K562 (cell line): Measurements from ENCODE around the gene CDC14B. TPM values are rescaled to one million over a fixed set of nuclear protein-coding genes. Genes with fewer than 3 reads are reported as not detected.

Experiments used
- ATAC-seq: fragments of 200-7000 bp; cut with Tn5 transposase; 3 replicates; pipeline ENCODE4 v1.9.1; 2020; ENCODE audit warnings: moderate library complexity
- BruUV-seq: library from RNA; stranded (reverse); fragments of 400-500 nt; replicated peaks from 2 replicates; lab custom pipeline; 2021; lab: Mats Ljungman, UMichigan
- CTCF ChIA-PET: fragments of 300-600 bp; formaldehyde crosslinking; extraction: SDS; loops from one replicate; lab custom pipeline; 2021; ENCODE audit warnings: low intra/inter-chr PET ratio; lab: Yijun Ruan, JAX
- POLR2A ChIA-PET: fragments of 300-600, 350-650 bp; sonication (Branson Sonifier 250); formaldehyde crosslinking; extraction: SDS; loops from one replicate; lab custom pipeline; 2021; ENCODE audit warnings: antibody characterized with exemption, inconsistent platforms; lab: Yijun Ruan, JAX
- DNase-seq, 4 experiments: peaks; one replicate each; pipeline versions ENCODE4 v3.0.0 to v3.0.0-alpha.2; 2011 to 2018; ENCODE audit warnings: low spot score in 3 of 4, mixed read lengths in 3 of 4; ENCODE audit errors: extremely low read depth in 1 of 4
- FAIRE-seq: peaks from 2 replicates; lab custom pipeline; 2011; peaks lifted over from hg19 to GRCh38; lab: Jason Lieb, UNC
- H2AFZ ChIP-seq: 2 replicates; pipeline ENCODE4 v1.6.0; 2011; ENCODE audit warnings: low read depth, low read length, control low read depth, inconsistent platforms
- H3K27ac ChIP-seq: fragments of 200-600 bp; 3 replicates; pipeline ENCODE4 v1.8.0; 2011; ENCODE audit warnings: low read depth, mild to moderate bottlenecking, control low read depth, inconsistent platforms, low read length, moderate library complexity, mixed read lengths; ENCODE audit errors: extremely low read depth
- H3K27me3 ChIP-seq, 2 experiments: fragments of 300-600 bp in 1 of 2; 2 replicates in 1 of 2; 3 replicates in 1 of 2; pipeline versions ENCODE4 v1.6.0 to v1.8.0; 2011; ENCODE audit warnings: inconsistent platforms in 2 of 2, low read length in 2 of 2, mild to moderate bottlenecking in 1 of 2, mixed read lengths in 1 of 2, moderate library complexity in 1 of 2; ENCODE audit not compliant: control insufficient read depth in 2 of 2, insufficient read depth in 2 of 2
- H3K36me3 ChIP-seq: fragments of 300-600 bp; 3 replicates; pipeline ENCODE4 v1.8.0; 2011; ENCODE audit warnings: mild to moderate bottlenecking, low read length, inconsistent platforms; ENCODE audit not compliant: control insufficient read depth, insufficient read depth
- H3K4me1 ChIP-seq, 2 experiments: fragments of 200-600 bp in 1 of 2; replicated peaks in 1 of 2; 2 replicates in 1 of 2; 3 replicates in 1 of 2; pipeline versions ENCODE4 v1.5.1 to v1.8.0; 2011; ENCODE audit warnings: inconsistent platforms in 2 of 2, low read length in 2 of 2, mild to moderate bottlenecking in 1 of 2, mixed read lengths in 1 of 2, moderate library complexity in 1 of 2; ENCODE audit not compliant: control insufficient read depth in 2 of 2, insufficient read depth in 2 of 2
- H3K4me2 ChIP-seq: 2 replicates; pipeline ENCODE4 v1.6.1; 2011; ENCODE audit warnings: low read length, control low read depth, inconsistent platforms, mixed read lengths; ENCODE audit not compliant: insufficient read depth
- H3K4me3 ChIP-seq: fragments of 200-600 bp; sonication (generic), shearing (Covaris generic); 2 replicates; pipeline ENCODE4 v1.5.1; 2016; ENCODE audit warnings: control low read depth, inconsistent platforms
- H3K79me2 ChIP-seq: fragments of 200-600 bp; 3 replicates; pipeline ENCODE4 v1.8.0; 2011; ENCODE audit warnings: low read length, inconsistent platforms; ENCODE audit not compliant: control insufficient read depth, insufficient read depth
- H3K9ac ChIP-seq, 2 experiments: 2 replicates each; pipeline versions ENCODE4 v1.6.0 to v1.6.1; 2011; ENCODE audit warnings: low read depth in 2 of 2, low read length in 2 of 2, control low read depth in 1 of 2, inconsistent platforms in 1 of 2, mild to moderate bottlenecking in 1 of 2, mixed read lengths in 1 of 2; ENCODE audit not compliant: insufficient read depth in 1 of 2
- H3K9me1 ChIP-seq: one replicate; pipeline ENCODE4 v1.6.0; 2011; ENCODE audit warnings: inconsistent platforms, mild to moderate bottlenecking, low read length, moderate library complexity; ENCODE audit not compliant: control insufficient read depth, insufficient read depth
- H3K9me3 ChIP-seq: replicated peaks from 2 replicates; pipeline ENCODE4 v1.5.1; 2011; ENCODE audit warnings: low read depth, low read length, inconsistent platforms; ENCODE audit not compliant: control insufficient read depth, insufficient read depth
- H4K20me1 ChIP-seq: replicated peaks from 2 replicates; pipeline ENCODE4 v1.6.1; 2011; ENCODE audit warnings: low read length, inconsistent platforms, mixed read lengths; ENCODE audit not compliant: control insufficient read depth, insufficient read depth
- GATAD2B ChIP-seq: fragments of 450-650 bp; IDR thresholded peaks from 2 replicates; pipeline ENCODE4 v1.6.1; 2017; ENCODE audit warnings: mild to moderate bottlenecking, borderline replicate concordance
- PATZ1 ChIP-seq: fragments of 250-450 bp; sonication (Bioruptor Pico); IDR thresholded peaks from 2 replicates; pipeline ENCODE4 v1.5.0; 2020; ENCODE audit warnings: mild to moderate bottlenecking, borderline replicate concordance
- PHTF2 ChIP-seq: fragments of 250-450 bp; sonication (Bioruptor Pico); IDR thresholded peaks from 2 replicates; pipeline ENCODE4 v1.5.0; 2021; ENCODE audit warnings: mild to moderate bottlenecking
- RFX7 ChIP-seq: fragments of 250-450 bp; sonication (Bioruptor Pico); IDR thresholded peaks from 2 replicates; pipeline ENCODE4 v1.5.1; 2021; ENCODE audit warnings: mild to moderate bottlenecking
- ZBTB33 ChIP-seq: sonication (generic); formaldehyde crosslinking; IDR thresholded peaks from 2 replicates; pipeline ENCODE4 v1.8.1; 2023; ENCODE audit warnings: mild to moderate bottlenecking, missing genetic modification reagents
- ZNF253 ChIP-seq: fragments of 250-450 bp; sonication (Bioruptor Pico); conservative IDR thresholded peaks from 2 replicates; pipeline ENCODE4 v1.6.1; 2021; ENCODE audit warnings: mild to moderate bottlenecking
- WGBS: fragments of 100-300 bp; shearing (Covaris generic); methylation state at CpG from one replicate; pipeline ENCODE4 v1.1.6; 2016; ENCODE audit warnings: low coverage, mixed read lengths; ENCODE audit not compliant: insufficient coverage; ENCODE audit errors: missing lambda C conversion rate; 5-methylcytosine and 5-hydroxymethylcytosine counted together
- in situ Hi-C: fragments of 300-500 bp; cut with MboI; formaldehyde crosslinking; loops from 4 replicates; pipeline ENCODE4 v1.15.0; 2018; ENCODE audit warnings: inconsistent platforms, mixed read lengths
- intact Hi-C: fragments of 100-400 bp; cut with micrococcal nuclease; formaldehyde crosslinking; loops from 2 replicates; pipeline ENCODE4 v1.14.2; 2022
- polyA plus RNA-seq, 8 experiments: library from polyadenylated mRNA; depleted of rRNA in 4 of 8; stranded (reverse) in 5 of 8; unstranded in 3 of 8; fragments of >200 nt; fragmentation: Nextera tagmentation in 2 of 8; fragmentation: Illumina TruSeq in 1 of 8; extraction: Ambion mirVana in 2 of 8; extraction: Trizol in 1 of 8; gene quantifications; 2 replicates each; pipeline versions ENCODE4 v1.2.1 to v1.2.3, GENCODE V29; 2011 to 2014; ENCODE audit warnings: inconsistent platforms in 1 of 8, missing spikeins in 1 of 8
- total RNA-seq, 7 experiments: library from RNA; depleted of rRNA in 6 of 7; stranded (reverse); fragments of >200 nt in 6 of 7; fragmentation: Illumina TruSeq in 2 of 7; extraction: Trizol in 2 of 7; gene quantifications; 2 replicates each; pipeline versions ENCODE4 v1.2.1 to v1.2.3, GENCODE V29; 2011 to 2021; ENCODE audit warnings: low replicate concordance in 1 of 7

Gene CDC14B
- total and polyA plus RNA-seq, 9 of the 15 experiments (the other 6 are each of a cell fraction or from before 2014, with no cell fraction given), result 1.4 to 6.0 (median 3.8) TPM

- no peaks in the 10 kb centered on the region for H3K79me2 ChIP-seq
- H3K4me3 ChIP-seq, result no peak overlapping the region
- TF ChIP-seq ZBTB33 (CRISPR knock-in tag), result no peak
- H2AFZ ChIP-seq, result no peak overlapping the region
- ChIA-PET POLR2A (interaction anchor here (3.9 kb wide), 1 partner anchor 10 kb away, joined by 15 read pairs; no protein-coding TSS in a partner anchor), CTCF (no interaction called here)
- no peak for DNase-seq
- no peak for FAIRE-seq
- no peak overlapping the region for H3K9ac ChIP-seq
- peaks cover 4% of the 10 kb centered on the region; the same call in 1 of the 2 replicates for H4K20me1 ChIP-seq
- no peaks in the 10 kb centered on the region for H3K4me1 ChIP-seq
- H3K27ac ChIP-seq, result no peak overlapping the region
- no peak for ATAC-seq
- no peaks in the 10 kb centered on the region for H3K9me1 ChIP-seq
- BruUV-seq, result no TSS peak
- intact Hi-C loops (no loop called here), in situ Hi-C loops (no loop called here)
- H3K4me2 ChIP-seq, result no peak overlapping the region
- peaks cover 14 to 15% of the 10 kb centered on the region in 2 experiments; a peak in 4 of 5 replicates for H3K27me3 ChIP-seq
- H3K9me3 ChIP-seq, result no peaks in the 10 kb centered on the region; the same call in 1 of the 2 replicates
- no peaks in the 10 kb centered on the region for H3K36me3 ChIP-seq
- WGBS, result 4% methylated on average over 3 of the region's 3 CpGs
Observed at GRCh38 chr9:96607971-96608370, 11.7 kb downstream of the CDC14B start.

GRCh38 chr9:96605328-96605727 is 14.3 kb downstream of the CDC14B start:
- ATAC-seq (no peak), FAIRE-seq (no peak), DNase-seq (no peak)
- BruUV-seq, result no TSS peak
- H4K20me1 ChIP-seq, result no peaks in the 10 kb centered on the region
- intact Hi-C loops, result no loop called here
- peaks cover 5 to 9% of the 10 kb centered on the region in 2 experiments; a peak in 3 of 5 replicates for H3K27me3 ChIP-seq
- H3K79me2 ChIP-seq, result no peaks in the 10 kb centered on the region
- H3K4me1 ChIP-seq, result no peaks in the 10 kb centered on the region
- H3K4me3 ChIP-seq, result no peak overlapping the region
- no peak overlapping the region for H2AFZ ChIP-seq
- H3K9me3 ChIP-seq, result no peaks in the 10 kb centered on the region; the same call in 1 of the 2 replicates
- ChIA-PET POLR2A (interaction anchor here (0.6 kb wide), 1 partner anchor 113 kb away, joined by 3 read pairs; no protein-coding TSS in a partner anchor), CTCF (no interaction called here)
- H3K27ac ChIP-seq, result no peak overlapping the region
- no peaks in the 10 kb centered on the region for H3K36me3 ChIP-seq
- H3K9me1 ChIP-seq, result no peaks in the 10 kb centered on the region
- in situ Hi-C loops, result no loop called here
- no peak overlapping the region for H3K4me2 ChIP-seq
- whole genome bisulfite sequencing, result 13% methylated on average over 3 of the region's 3 CpGs
- H3K9ac ChIP-seq, result no peak overlapping the region
- TF ChIP-seq PATZ1 (CRISPR knock-in tag) (no peak), RFX7 (CRISPR knock-in tag) (no peak), PHTF2 (CRISPR knock-in tag) (no peak), GATAD2B (no peak), ZNF253 (CRISPR knock-in tag) (no peak)
